ENCODE results near the gene GLYATL1.

GLYATL1 gene

GRCh38 chr11:58938398-58938797 is 890 bp upstream of the GLYATL1 start:
- no peak for TF ChIP-seq CTCF (conservative IDR thresholded peaks at IDR 0.05)
- no peak overlapping the region for H3K27ac ChIP-seq

- H3K27ac ChIP-seq = no peak overlapping the region
- no peak for TF ChIP-seq CTCF (conservative IDR thresholded peaks at IDR 0.05)
Measured at GRCh38 chr11:58940028-58940427, 740 bp downstream of the GLYATL1 start.

GRCh38 chr11:58941838-58942237 is 2.5 kb downstream of the GLYATL1 start:
- no peak for TF ChIP-seq CTCF (conservative IDR thresholded peaks at IDR 0.05)
- no peak overlapping the region for H3K27ac ChIP-seq

GRCh38 chr11:58945663-58946062 is 6.4 kb downstream of the GLYATL1 start:
- H3K27ac ChIP-seq = no peak overlapping the region
- no peak for TF ChIP-seq CTCF (conservative IDR thresholded peaks at IDR 0.05)

GRCh38 chr11:58949184-58949583 is 9.9 kb downstream of the GLYATL1 start:
- no peak overlapping the region for H3K27ac ChIP-seq
- TF ChIP-seq CTCF (conservative IDR thresholded peaks at IDR 0.05) = no peak

GRCh38 chr11:58957922-58958321 is 18.6 kb downstream of the GLYATL1 start:
- TF ChIP-seq CTCF (conservative IDR thresholded peaks at IDR 0.05) = no peak

GRCh38 chr11:58958500-58958899 is 19.2 kb downstream of the GLYATL1 start:
- TF ChIP-seq CTCF (conservative IDR thresholded peaks at IDR 0.05) = no peak; the same call in 1 of the 2 replicates
- no peak overlapping the region for H3K27ac ChIP-seq

More at GRCh38 chr11:58957922-58958321, 18.6 kb downstream of the GLYATL1 start:
- H3K27ac ChIP-seq = no peak overlapping the region

Measured in VCaP (cell line).